Endodermal cell (in vitro differentiated cells): ENCODE results near the gene FAM221B. TPM values are rescaled to one million over a fixed set of nuclear protein-coding genes. Genes with fewer than 3 reads are reported as not detected.

Experiments used
- DNase-seq: peaks from one replicate; pipeline ENCODE4 v3.0.0-alpha.2; 2017
- H3K27ac ChIP-seq: 2 replicates; pipeline ENCODE4 v1.5.1; 2013; ENCODE audit warnings: mild to moderate bottlenecking, low read depth, low read length, moderate library complexity
- H3K27me3 ChIP-seq: 2 replicates; pipeline ENCODE4 v1.6.1; 2013; ENCODE audit warnings: mild to moderate bottlenecking, low read length, moderate library complexity; ENCODE audit not compliant: insufficient read depth, control insufficient read depth, poor library complexity, severe bottlenecking
- H3K36me3 ChIP-seq: 2 replicates; pipeline ENCODE4 v1.7.0; 2013; ENCODE audit warnings: mild to moderate bottlenecking, low read length, moderate library complexity; ENCODE audit not compliant: control insufficient read depth, insufficient read depth
- H3K4me1 ChIP-seq: one replicate; pipeline ENCODE4 v1.7.0; 2013; ENCODE audit warnings: low read length; ENCODE audit not compliant: control insufficient read depth, insufficient read depth
- H3K4me3 ChIP-seq: 2 replicates; pipeline ENCODE4 v1.5.1; 2013; ENCODE audit warnings: mild to moderate bottlenecking, low read length, moderate library complexity
- H3K9ac ChIP-seq: 2 replicates; pipeline ENCODE4 v1.6.1; 2013; ENCODE audit warnings: mild to moderate bottlenecking, low read length, moderate library complexity; ENCODE audit not compliant: poor library complexity, severe bottlenecking; ENCODE audit errors: extremely low read depth
- H3K9me3 ChIP-seq: 2 replicates; pipeline ENCODE4 v1.6.1; 2013; ENCODE audit warnings: mild to moderate bottlenecking, low read length, moderate library complexity; ENCODE audit not compliant: control insufficient read depth
- H3K27ac Mint-ChIP-seq: 2 replicates; pipeline ENCODE4 v1.8.0; 2020; ENCODE audit warnings: mixed read lengths
- H3K27me3 Mint-ChIP-seq: 2 replicates; pipeline ENCODE4 v1.8.0; 2021; ENCODE audit warnings: mild to moderate bottlenecking, mixed read lengths; ENCODE audit not compliant: insufficient read depth
- H3K36me3 Mint-ChIP-seq: 2 replicates; pipeline ENCODE4 v1.8.0; 2020; ENCODE audit warnings: low read depth, mixed read lengths
- H3K4me1 Mint-ChIP-seq: 2 replicates; pipeline ENCODE4 v1.8.0; 2020; ENCODE audit warnings: mixed read lengths
- H3K4me3 Mint-ChIP-seq: 2 replicates; pipeline ENCODE4 v1.8.0; 2020; ENCODE audit warnings: mild to moderate bottlenecking, moderate library complexity, mixed read lengths
- H3K9me3 Mint-ChIP-seq: 2 replicates; pipeline ENCODE4 v1.8.0; 2020; ENCODE audit warnings: mild to moderate bottlenecking, mixed read lengths
- CTCF ChIP-seq: fragments of 200-600 bp; sonication (generic); conservative IDR thresholded peaks from 2 replicates; pipeline ENCODE4 v1.5.0; 2021; ENCODE audit warnings: antibody characterized with exemption, mild to moderate bottlenecking
- WGBS, 2 experiments: methylation state at CpG; one replicate each; pipeline versions ENCODE4 v1.1.5 to v1.1.7; 2013; ENCODE audit warnings: missing lambda C conversion rate in 2 of 2, mixed read lengths in 1 of 2; ENCODE audit not compliant: insufficient coverage in 1 of 2, insufficient read length in 1 of 2; 5-methylcytosine and 5-hydroxymethylcytosine counted together
- total RNA-seq, 2 donors: library from RNA; stranded (reverse); fragmentation: NEBNext Ultra II Directional in 1 of 2; extraction: Animal tissue kit (Norgen Biotek cat#: 25700) in 1 of 2; gene quantifications; 2 replicates in 1 of 2; 3 replicates in 1 of 2; pipeline ENCODE4 v1.2.1, GENCODE V29; 2021

The FAM221B gene
- total RNA-seq, 2 donors from 2014 or later: 0.22 TPM; not detected in 1

GRCh38 chr9:35806101-35806500 lies 22.4 kb downstream of the FAM221B start:
- Histone ChIP-seq H3K27me3 (no peaks in the 10 kb centered on the region), H3K9me3 (no peaks in the 10 kb centered on the region), H3K27ac (no peak overlapping the region), H3K36me3 (peaks cover 33% of the 10 kb centered on the region), H3K4me3 (no peak overlapping the region), H3K4me1 (peaks cover 5% of the 10 kb centered on the region), H3K9ac (no peak overlapping the region)
- no peak overlapping the region for H3K27ac Mint-ChIP-seq
- 95 to 97% methylated on average over 8 of the region's 8 CpGs for WGBS, 2 experiments
- no peaks in the 10 kb centered on the region for H3K27me3 Mint-ChIP-seq
- H3K4me3 Mint-ChIP-seq: no peak overlapping the region
- H3K4me1 Mint-ChIP-seq: peaks cover 6% of the 10 kb centered on the region
- DNase-seq: no peak
- H3K9me3 Mint-ChIP-seq: no peaks in the 10 kb centered on the region
- no peak for TF ChIP-seq CTCF
- H3K36me3 Mint-ChIP-seq: peaks cover 35% of the 10 kb centered on the region

GRCh38 chr9:35801328-35802128 lies 27.0 kb downstream of the FAM221B start:
- H3K36me3 ChIP-seq: peaks cover 22% of the 10 kb centered on the region
- no peak overlapping the region for H3K4me3 Mint-ChIP-seq
- H3K4me3 ChIP-seq: peak overlapping the region; percentile 64
- peaks cover 8% of the 10 kb centered on the region for H3K4me1 ChIP-seq
- no peaks in the 10 kb centered on the region for H3K27me3 ChIP-seq
- peaks cover 13% of the 10 kb centered on the region for H3K4me1 Mint-ChIP-seq
- no peak overlapping the region for H3K9ac ChIP-seq
- no peaks in the 10 kb centered on the region for H3K9me3 Mint-ChIP-seq
- DNase-seq: no peak
- no peak overlapping the region for H3K27ac ChIP-seq
- 88 to 96% methylated on average over 12 to 13 of the region's 13 CpGs for WGBS, 2 experiments
- peak overlapping the region; percentile 41 for H3K27ac Mint-ChIP-seq
- TF ChIP-seq CTCF: no peak
- no peaks in the 10 kb centered on the region for H3K27me3 Mint-ChIP-seq
- H3K9me3 ChIP-seq: no peaks in the 10 kb centered on the region
- H3K36me3 Mint-ChIP-seq: peaks cover 25% of the 10 kb centered on the region

- H3K27me3 ChIP-seq: no peaks in the 10 kb centered on the region
- Mint-ChIP-seq H3K36me3 (peaks cover 18% of the 10 kb centered on the region), H3K27me3 (no peaks in the 10 kb centered on the region), H3K4me3 (no peak overlapping the region), H3K27ac (peak overlapping the region; percentile 23), H3K4me1 (peaks cover 15% of the 10 kb centered on the region), H3K9me3 (no peaks in the 10 kb centered on the region)
- 88 to 97% methylated on average over 5 to 7 of the region's 7 CpGs for WGBS, 2 experiments
- H3K4me3 ChIP-seq: no peak overlapping the region
- peaks cover 16% of the 10 kb centered on the region for H3K36me3 ChIP-seq
- TF ChIP-seq CTCF: no peak
- no peak for DNase-seq
- H3K9ac ChIP-seq: no peak overlapping the region
- H3K4me1 ChIP-seq: peaks cover 8% of the 10 kb centered on the region
- no peaks in the 10 kb centered on the region for H3K9me3 ChIP-seq
- no peak overlapping the region for H3K27ac ChIP-seq
Observed at GRCh38 chr9:35800530-35800929, 28.0 kb downstream of the FAM221B start.
